ENCODE measurements around the gene RNF32.

RNF32 gene

GRCh38 chr7:156702399-156702798 is 61.8 kb downstream of the RNF32 start:
- H3K27ac Mint-ChIP-seq: no peak overlapping the region

GRCh38 chr7:156703209-156703608 is 62.6 kb downstream of the RNF32 start:
- Mint-ChIP-seq H3K27me3 (no peaks in the 10 kb centered on the region), H3K36me3 (ENCODE audit: low read depth) (peaks cover 79% of the 10 kb centered on the region), H3K4me3 (no peak overlapping the region), H3K9me3 (peaks cover 30% of the 10 kb centered on the region), H3K27ac (no peak overlapping the region), H3K4me1 (ENCODE audit: low read depth) (peaks cover 8% of the 10 kb centered on the region)

More at GRCh38 chr7:156702399-156702798, 61.8 kb downstream of the RNF32 start:
- peaks cover 79% of the 10 kb centered on the region for H3K36me3 Mint-ChIP-seq (ENCODE audit: low read depth)
- no peaks in the 10 kb centered on the region for H3K27me3 Mint-ChIP-seq
- H3K9me3 Mint-ChIP-seq: peaks cover 37% of the 10 kb centered on the region
- no peak overlapping the region for H3K4me3 Mint-ChIP-seq
- peaks cover 8% of the 10 kb centered on the region for H3K4me1 Mint-ChIP-seq (ENCODE audit: low read depth)

- Mint-ChIP-seq H3K27me3 (no peaks in the 10 kb centered on the region), H3K27ac (no peak overlapping the region), H3K4me3 (no peak overlapping the region), H3K4me1 (ENCODE audit: low read depth) (peaks cover 8% of the 10 kb centered on the region), H3K36me3 (ENCODE audit: low read depth) (peaks cover 76% of the 10 kb centered on the region), H3K9me3 (peaks cover 30% of the 10 kb centered on the region)
Measured at GRCh38 chr7:156703773-156704482, 63.4 kb downstream of the RNF32 start.

GRCh38 chr7:156722043-156722826 is 81.7 kb downstream of the RNF32 start:
- Mint-ChIP-seq H3K36me3 (ENCODE audit: low read depth) (peaks cover 28% of the 10 kb centered on the region), H3K27me3 (no peaks in the 10 kb centered on the region), H3K9me3 (peaks cover 2% of the 10 kb centered on the region), H3K4me3 (no peak overlapping the region), H3K27ac (no peak overlapping the region), H3K4me1 (ENCODE audit: low read depth) (no peaks in the 10 kb centered on the region)

GRCh38 chr7:156725073-156725472 is 84.5 kb downstream of the RNF32 start:
- no peaks in the 10 kb centered on the region for H3K4me1 Mint-ChIP-seq (ENCODE audit: low read depth)
- peaks cover 22% of the 10 kb centered on the region for H3K36me3 Mint-ChIP-seq (ENCODE audit: low read depth)
- no peaks in the 10 kb centered on the region for H3K27me3 Mint-ChIP-seq
- H3K9me3 Mint-ChIP-seq: no peaks in the 10 kb centered on the region
- no peak overlapping the region for H3K27ac Mint-ChIP-seq
- no peak overlapping the region for H3K4me3 Mint-ChIP-seq

GRCh38 chr7:156725936-156726335 is 85.4 kb downstream of the RNF32 start:
- H3K27ac Mint-ChIP-seq: no peak overlapping the region
- peaks cover 22% of the 10 kb centered on the region for H3K36me3 Mint-ChIP-seq (ENCODE audit: low read depth)
- H3K9me3 Mint-ChIP-seq: no peaks in the 10 kb centered on the region
- no peaks in the 10 kb centered on the region for H3K4me1 Mint-ChIP-seq (ENCODE audit: low read depth)
- no peaks in the 10 kb centered on the region for H3K27me3 Mint-ChIP-seq
- H3K4me3 Mint-ChIP-seq: no peak overlapping the region

Data from stimulated activated naive CD8-positive, alpha-beta T cell treated with anti-CD3 and anti-CD28 coated beads, Interleukin-15, Interleukin-2, amounts not matched to agents 100 ng/mL and 50 ng/mL, for 24 hours (primary cell).